Erythroblast (primary cell): Measurements from ENCODE around the gene TMEM114.

ENCODE experiments used
- GATA1 ChIP-seq: IDR thresholded peaks from 2 replicates; pipeline ENCODE4 v1.6.1; 2011; ENCODE audit warnings: low read depth, mild to moderate bottlenecking, control low read depth, low read length, moderate library complexity
- POLR2A ChIP-seq: IDR thresholded peaks from 2 replicates; pipeline ENCODE4 v1.6.1; 2011; ENCODE audit warnings: mild to moderate bottlenecking, low read length

DNA sequence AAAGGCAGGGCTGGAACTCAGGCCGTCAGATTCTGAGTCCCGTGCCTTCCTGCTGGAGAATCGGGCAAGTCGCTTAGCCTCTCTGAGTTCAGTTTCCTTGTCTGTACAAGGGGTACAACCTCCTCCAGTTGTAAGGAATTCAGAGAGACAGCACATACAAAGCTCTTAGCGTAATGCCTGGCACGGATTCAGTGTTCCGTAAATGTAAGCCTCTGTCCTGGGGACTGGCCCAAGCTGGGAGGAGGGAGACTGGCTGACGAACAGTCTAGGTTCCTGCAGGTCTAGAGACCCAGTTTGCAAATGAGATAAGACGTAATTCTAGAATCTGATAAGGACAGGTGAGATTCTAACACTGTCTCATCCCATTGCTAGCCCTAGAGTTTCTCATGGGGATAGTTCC, 41.1 kb upstream of the TMEM114 start:
- TF ChIP-seq POLR2A (no peak), GATA1 (no peak)
